ENCODE results near the gene GTF3C5. TPM values are rescaled to one million over a fixed set of nuclear protein-coding genes. Genes with fewer than 3 reads are reported as not detected.

The GTF3C5 gene
- total RNA-seq (ENCODE audit: unreplicated experiment): 71.7 TPM
- long read RNA-seq, transcript GTF3C5-204 (12 exons, 2,110 nt): minor isoform, 6 of 49 reads
- long read RNA-seq, transcript GTF3C5-202 (11 exons, 2,406 nt): major isoform, 37 of 49 reads
- long read RNA-seq, partial matches to known transcripts: 3 of 49 reads
- long read RNA-seq, other reads (novel, unspliced or antisense): 3 of 49 reads

DNA sequence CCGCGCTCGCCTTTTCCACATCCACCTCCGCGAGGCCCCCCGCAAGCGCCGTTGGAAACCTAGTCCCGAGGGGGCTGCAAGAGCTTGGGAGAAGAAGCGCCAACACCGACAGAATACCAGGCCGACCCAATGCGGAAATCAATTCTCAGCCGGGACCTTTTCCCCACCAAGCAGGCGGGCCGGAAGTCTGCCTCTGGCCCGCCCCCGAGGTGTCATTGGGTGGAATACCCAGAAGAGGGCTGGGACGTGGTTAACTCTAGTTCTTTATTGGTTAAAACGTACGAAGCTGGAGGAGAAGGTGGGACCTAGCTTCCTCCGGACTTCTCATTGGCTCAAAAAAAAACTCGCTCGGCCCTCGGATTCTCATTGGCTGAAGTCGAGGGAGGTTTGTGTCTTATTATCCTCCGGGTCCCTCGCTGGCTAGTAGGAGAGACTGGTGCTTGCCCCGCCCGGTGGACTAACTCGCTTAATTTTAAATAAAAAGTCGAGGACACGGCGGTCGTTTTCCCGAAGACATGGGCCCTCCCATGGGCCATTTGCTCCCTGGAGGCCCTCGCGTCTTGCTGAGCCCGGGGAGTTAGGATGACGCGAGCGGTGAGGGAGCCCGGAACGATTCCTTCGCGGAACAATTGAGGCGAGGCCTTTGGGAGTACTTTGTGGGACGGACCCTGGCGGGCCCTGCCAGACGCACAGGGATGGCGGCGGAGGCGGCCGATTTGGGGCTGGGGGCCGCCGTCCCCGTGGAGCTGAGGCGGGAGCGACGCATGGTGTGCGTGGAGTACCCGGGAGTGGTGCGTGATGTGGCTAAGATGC lies at the start of gene GTF3C5:
Gene GTF3C5, plus strand, starts transcription at position 681 of the 813 bp plus-strand sequence. Its CDS starts 15 bp downstream, at position 696.
- peaks cover 17% of the 10 kb centered on the region for H3K36me3 Mint-ChIP-seq (ENCODE audit: low read depth, unreplicated experiment)
- DNase-seq (ENCODE audit: low spot score): peak; percentile 85
- H3K9me3 Mint-ChIP-seq (ENCODE audit: unreplicated experiment): no peaks in the 10 kb centered on the region
- H3K27me3 Mint-ChIP-seq (ENCODE audit: unreplicated experiment): peaks cover 5% of the 10 kb centered on the region
- TF ChIP-seq, protein P1, sequence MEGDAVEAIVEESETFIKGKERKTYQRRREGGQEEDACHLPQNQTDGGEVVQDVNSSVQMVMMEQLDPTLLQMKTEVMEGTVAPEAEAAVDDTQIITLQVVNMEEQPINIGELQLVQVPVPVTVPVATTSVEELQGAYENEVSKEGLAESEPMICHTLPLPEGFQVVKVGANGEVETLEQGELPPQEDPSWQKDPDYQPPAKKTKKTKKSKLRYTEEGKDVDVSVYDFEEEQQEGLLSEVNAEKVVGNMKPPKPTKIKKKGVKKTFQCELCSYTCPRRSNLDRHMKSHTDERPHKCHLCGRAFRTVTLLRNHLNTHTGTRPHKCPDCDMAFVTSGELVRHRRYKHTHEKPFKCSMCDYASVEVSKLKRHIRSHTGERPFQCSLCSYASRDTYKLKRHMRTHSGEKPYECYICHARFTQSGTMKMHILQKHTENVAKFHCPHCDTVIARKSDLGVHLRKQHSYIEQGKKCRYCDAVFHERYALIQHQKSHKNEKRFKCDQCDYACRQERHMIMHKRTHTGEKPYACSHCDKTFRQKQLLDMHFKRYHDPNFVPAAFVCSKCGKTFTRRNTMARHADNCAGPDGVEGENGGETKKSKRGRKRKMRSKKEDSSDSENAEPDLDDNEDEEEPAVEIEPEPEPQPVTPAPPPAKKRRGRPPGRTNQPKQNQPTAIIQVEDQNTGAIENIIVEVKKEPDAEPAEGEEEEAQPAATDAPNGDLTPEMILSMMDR (IDR thresholded peaks at IDR 0.05; ENCODE audit: unreplicated experiment): no peak
- H3K4me1 Mint-ChIP-seq (ENCODE audit: unreplicated experiment): peaks cover 33% of the 10 kb centered on the region
- peak within 1 kb of the TSS; percentile 96 for H3K27ac Mint-ChIP-seq (ENCODE audit: unreplicated experiment)
- peak within 1 kb of the TSS; percentile 98 for H3K4me3 Mint-ChIP-seq (ENCODE audit: unreplicated experiment)

GRCh38 chr9:132982458-132982857 lies 48.3 kb upstream of the GTF3C5 start:
- Mint-ChIP-seq H3K27me3 (ENCODE audit: unreplicated experiment) (peaks cover 5% of the 10 kb centered on the region), H3K27ac (ENCODE audit: unreplicated experiment) (no peak overlapping the region), H3K36me3 (ENCODE audit: low read depth, unreplicated experiment) (no peaks in the 10 kb centered on the region), H3K4me3 (ENCODE audit: unreplicated experiment) (no peak overlapping the region), H3K9me3 (ENCODE audit: unreplicated experiment) (no peaks in the 10 kb centered on the region), H3K4me1 (ENCODE audit: unreplicated experiment) (peaks cover 14% of the 10 kb centered on the region)
- DNase-seq (ENCODE audit: low spot score): no peak
- TF ChIP-seq, protein P1 (IDR thresholded peaks at IDR 0.05; ENCODE audit: unreplicated experiment): no peak

- Mint-ChIP-seq H3K9me3 (ENCODE audit: unreplicated experiment) (no peaks in the 10 kb centered on the region), H3K4me1 (ENCODE audit: unreplicated experiment) (peaks cover 11% of the 10 kb centered on the region), H3K4me3 (ENCODE audit: unreplicated experiment) (no peak overlapping the region), H3K27ac (ENCODE audit: unreplicated experiment) (no peak overlapping the region), H3K27me3 (ENCODE audit: unreplicated experiment) (peaks cover 7% of the 10 kb centered on the region), H3K36me3 (ENCODE audit: low read depth, unreplicated experiment) (no peaks in the 10 kb centered on the region)
- TF ChIP-seq, protein P1 (IDR thresholded peaks at IDR 0.05; ENCODE audit: unreplicated experiment): no peak
- no peak for DNase-seq (ENCODE audit: low spot score)
Measured at GRCh38 chr9:132983491-132984201, 47.2 kb upstream of the GTF3C5 start.

- no peak for DNase-seq (ENCODE audit: low spot score)
- H3K27ac Mint-ChIP-seq (ENCODE audit: unreplicated experiment): no peak overlapping the region
- TF ChIP-seq, protein P1 (IDR thresholded peaks at IDR 0.05; ENCODE audit: unreplicated experiment): no peak
- peaks cover 6% of the 10 kb centered on the region for H3K27me3 Mint-ChIP-seq (ENCODE audit: unreplicated experiment)
- peaks cover 8% of the 10 kb centered on the region for H3K4me1 Mint-ChIP-seq (ENCODE audit: unreplicated experiment)
- no peaks in the 10 kb centered on the region for H3K9me3 Mint-ChIP-seq (ENCODE audit: unreplicated experiment)
- no peak overlapping the region for H3K4me3 Mint-ChIP-seq (ENCODE audit: unreplicated experiment)
- H3K36me3 Mint-ChIP-seq (ENCODE audit: low read depth, unreplicated experiment): no peaks in the 10 kb centered on the region
Measured at GRCh38 chr9:132984202-132985070, 46.4 kb upstream of the GTF3C5 start.

Data from endothelial cell (in vitro differentiated cells).